HG03135 (cell line): ENCODE results near the gene ATOH8.
"Not testable (repeated sequence)": the region's sequence is repeated elsewhere in the genome, so short reads cannot be mapped to it uniquely, and the experiment has no call there.

Experiments
- ATAC-seq: cut with Tn5 transposase; IDR thresholded peaks from one replicate; pipeline ENCODE4 v1.9.1; 2021; ENCODE audit warnings: mild to moderate bottlenecking, moderate library complexity; ENCODE audit not compliant: unreplicated experiment

The ATOH8 gene

GRCh38 chr2:85814802-85815550, 61.2 kb downstream of the ATOH8 start:
- no peak for ATAC-seq

DNA sequence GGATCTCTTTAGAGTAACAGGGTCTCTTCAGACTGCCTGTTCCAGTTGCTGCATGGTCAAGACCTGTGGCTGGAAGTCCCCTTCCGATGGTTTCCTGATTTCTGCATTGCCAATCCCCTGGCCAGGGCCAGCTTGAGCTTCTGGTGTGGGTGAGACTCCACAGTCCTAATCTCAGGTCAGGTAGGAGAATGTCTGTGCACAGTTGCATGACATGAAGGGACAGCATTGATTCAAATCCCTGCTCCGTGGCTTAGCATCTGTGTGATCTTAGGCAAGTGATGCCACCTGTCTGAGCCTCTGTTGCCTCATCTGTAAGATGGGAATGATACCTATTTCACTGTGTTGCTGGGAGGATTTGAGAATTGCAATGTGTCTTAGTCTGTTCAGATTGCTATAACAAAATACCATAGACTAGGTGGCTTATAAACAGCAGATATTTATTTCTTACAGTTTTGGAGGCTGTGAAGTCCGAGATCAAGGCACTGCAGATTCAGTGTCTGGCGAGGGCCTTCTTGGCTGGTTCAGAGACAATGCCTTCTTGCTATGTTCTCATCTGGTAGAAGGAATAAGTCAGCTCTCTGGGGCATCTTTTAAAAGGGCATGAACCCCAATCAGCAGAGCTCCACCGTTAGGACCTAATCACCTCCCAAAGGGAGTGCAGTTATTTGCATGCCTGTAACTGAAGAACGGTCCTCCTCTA, 66.2 kb downstream of the ATOH8 start:
- no peak for ATAC-seq

DNA sequence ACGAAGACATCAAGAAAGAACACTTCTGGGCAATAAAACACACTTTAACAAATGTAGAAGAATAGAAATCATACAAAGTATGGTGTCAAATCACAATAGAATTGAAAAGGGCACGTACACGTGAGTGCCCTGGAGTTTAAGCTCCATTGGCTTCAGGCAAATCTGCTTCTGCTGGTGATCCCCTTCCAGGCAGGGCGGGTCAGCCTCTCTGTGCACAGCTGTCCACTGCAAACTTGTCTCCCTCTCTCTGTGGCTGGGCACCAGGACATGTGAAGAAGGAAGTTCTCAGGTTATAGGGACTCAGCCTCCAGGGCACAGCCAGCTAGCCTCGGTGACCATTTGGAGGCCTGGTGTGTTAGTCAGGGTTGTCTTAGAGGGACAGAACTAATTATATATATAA, 69.0 kb downstream of the ATOH8 start:
- ATAC-seq: no peak

DNA sequence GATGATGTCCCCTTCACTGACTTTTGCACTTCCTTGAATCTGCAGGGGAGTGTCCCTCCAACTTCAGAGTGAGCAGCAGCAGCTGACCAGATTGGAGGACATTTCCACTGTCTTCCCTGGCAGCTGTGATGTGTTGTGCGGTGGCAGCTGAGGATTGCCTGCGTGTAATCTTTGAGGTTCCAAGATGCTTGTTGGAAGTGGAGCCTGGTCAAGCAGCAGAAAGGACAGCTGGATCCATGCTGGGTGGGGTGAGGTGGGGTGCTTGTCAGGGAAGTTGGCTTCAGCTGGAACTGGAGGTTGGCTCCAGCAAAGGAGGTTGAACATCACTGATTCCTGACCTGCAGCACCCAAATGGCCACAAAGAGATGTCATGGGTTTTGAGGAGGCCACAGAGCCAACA, 70.2 kb downstream of the ATOH8 start:
- no peak for ATAC-seq

- ATAC-seq: peak; percentile 71
Measured at GRCh38 chr2:85826990-85827878, 73.4 kb downstream of the ATOH8 start.

DNA sequence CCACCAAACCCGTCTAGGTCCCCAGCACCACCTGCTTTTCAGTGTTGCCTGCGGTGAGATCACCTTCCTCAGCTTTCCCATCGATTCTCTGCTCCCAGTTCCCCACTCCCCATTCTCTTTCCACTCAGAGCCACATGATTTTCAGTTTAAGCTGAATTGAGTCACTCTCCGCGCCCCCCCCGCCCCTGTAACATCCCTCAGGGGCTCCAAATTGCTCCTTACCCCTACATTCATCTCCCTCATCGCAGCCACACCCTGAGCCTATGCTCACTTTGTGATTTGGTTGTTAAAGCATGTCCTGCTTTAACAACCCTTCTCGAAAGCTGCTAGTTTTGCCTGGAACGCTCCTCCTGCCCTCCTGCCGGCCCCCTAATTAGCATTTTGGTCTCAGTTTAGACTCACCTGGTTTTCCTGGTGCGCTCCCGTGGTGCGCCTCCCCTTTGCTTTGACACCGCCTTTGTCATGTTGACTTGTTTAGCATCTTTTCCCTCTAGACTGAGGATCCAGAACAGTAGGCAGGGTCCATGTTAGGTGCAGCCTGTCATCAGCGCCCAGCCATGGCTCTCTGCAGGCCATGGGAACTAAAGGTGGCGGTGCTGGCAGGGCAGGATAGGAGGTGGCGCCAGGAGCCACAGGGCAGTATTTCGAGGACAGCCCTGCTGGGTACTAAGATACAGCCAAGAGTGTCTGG, 74.2 kb downstream of the ATOH8 start:
- ATAC-seq: no peak

DNA sequence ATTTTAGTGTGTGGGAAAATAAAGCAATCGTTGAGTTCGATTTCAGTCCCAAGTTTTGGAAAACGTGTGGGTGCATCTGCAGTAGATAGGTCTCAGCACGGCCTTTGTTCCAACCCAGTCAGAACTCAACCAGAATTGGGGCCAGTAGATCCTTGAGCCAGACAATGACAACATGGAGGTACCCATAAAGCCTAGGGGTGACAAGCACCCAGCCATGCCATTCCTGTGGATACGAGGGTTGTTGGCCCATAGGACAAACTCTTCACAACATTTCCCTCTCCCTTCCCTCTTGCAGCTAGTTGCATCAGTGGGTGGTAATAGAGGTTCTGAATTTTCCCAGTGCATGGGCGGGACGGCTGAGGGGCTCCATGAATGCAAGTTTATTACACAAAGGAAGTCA, 74.9 kb downstream of the ATOH8 start:
- no peak for ATAC-seq

DNA sequence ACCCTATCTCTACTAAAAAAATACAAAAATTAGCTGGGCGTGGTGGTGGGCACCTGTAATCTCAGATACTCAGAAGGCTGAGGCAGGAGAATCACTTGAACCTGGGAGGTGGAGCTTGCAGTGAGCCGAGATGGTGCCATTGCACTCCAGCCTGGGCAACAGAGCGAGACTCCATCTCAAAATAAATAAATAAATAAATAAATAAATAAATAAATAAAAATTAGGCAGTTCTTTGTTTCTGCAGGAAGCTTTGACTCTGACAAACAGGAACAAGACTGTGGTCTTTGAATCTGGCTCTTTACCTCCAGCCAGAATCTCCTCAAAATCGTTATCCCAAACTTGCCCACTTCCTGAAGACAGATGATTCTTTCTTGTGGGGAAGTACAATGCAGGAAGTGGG, 75.6 kb downstream of the ATOH8 start:
- not testable (repeated sequence) for ATAC-seq

GRCh38 chr2:85830645-85831044, 76.9 kb downstream of the ATOH8 start:
- no peak for ATAC-seq

- no peak for ATAC-seq
Measured at GRCh38 chr2:85831735-85832134, 77.9 kb downstream of the ATOH8 start.

DNA sequence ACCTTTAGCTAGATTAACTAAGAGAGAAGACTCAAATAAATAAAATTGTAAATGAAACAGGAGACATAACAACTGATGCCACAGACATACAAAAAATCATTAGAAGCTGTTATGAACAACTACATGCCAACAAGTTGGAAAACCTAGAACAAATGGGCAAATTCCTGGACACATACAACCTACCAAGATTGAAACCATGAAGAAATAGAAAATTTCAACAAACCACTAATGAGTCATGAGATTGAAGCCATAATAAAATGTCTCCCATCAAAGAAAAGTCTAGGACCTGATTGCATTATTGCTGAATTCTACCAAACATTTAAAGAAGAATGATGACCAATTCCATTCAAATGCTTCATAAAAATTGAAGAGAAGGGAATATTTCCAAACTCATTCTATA, 80.7 kb downstream of the ATOH8 start:
- no peak for ATAC-seq
